HEK293 (cell line): ENCODE measurements around the gene WWOX.

Experiments
- CTCF ChIA-PET: fragments of 350-600 bp; formaldehyde crosslinking; extraction: SDS; loops from one replicate; lab custom pipeline; 2021; ENCODE audit warnings: antibody characterized with exemption; lab: Yijun Ruan, JAX
- POLR2A ChIA-PET: fragments of 300-600 bp; formaldehyde crosslinking; extraction: SDS; loops from one replicate; lab custom pipeline; 2020; ENCODE audit warnings: antibody characterized with exemption, inconsistent platforms; lab: Yijun Ruan, JAX
- H3K27ac ChIP-seq: fragments of 200-500 bp; sonication (Bioruptor generic); 2 replicates; pipeline ENCODE4 v1.5.1; 2014; ENCODE audit warnings: low read depth, low read length, control low read depth, inconsistent platforms; ENCODE audit errors: extremely low read depth
- H3K36me3 ChIP-seq, 2 experiments: fragments of 200-500 bp in 1 of 2; sonication (Bioruptor generic) in 1 of 2; 1 replicate in 1 of 2; 2 replicates in 1 of 2; pipeline ENCODE4 v1.5.1; 2014 to 2017; ENCODE audit warnings: inconsistent platforms in 2 of 2, low read length in 2 of 2; ENCODE audit not compliant: control insufficient read depth in 2 of 2, insufficient read depth in 1 of 2
- H3K4me1 ChIP-seq: fragments of 200-500 bp; sonication (Bioruptor generic); 2 replicates; pipeline ENCODE4 v1.5.1; 2014; ENCODE audit warnings: mild to moderate bottlenecking, low read length, inconsistent platforms; ENCODE audit not compliant: control insufficient read depth, insufficient read depth
- H3K4me3 ChIP-seq: 2 replicates; pipeline ENCODE4 v1.5.1; 2011; ENCODE audit warnings: low read depth, mild to moderate bottlenecking, control low read depth, low read length, moderate library complexity
- H3K9me3 ChIP-seq: fragments of 200-500 bp; sonication (Bioruptor generic); 2 replicates; pipeline ENCODE4 v1.5.1; 2014; ENCODE audit warnings: low read depth, low read length, inconsistent platforms; ENCODE audit not compliant: control insufficient read depth, insufficient read depth
- BCL11A ChIP-seq: fragments of 450-650 bp; formaldehyde crosslinking; IDR thresholded peaks from 2 replicates; pipeline ENCODE4 v1.5.1; 2016; ENCODE audit warnings: low read depth, missing biosample characterization, missing genetic modification characterization
- GLI2 ChIP-seq: fragments of 450-650 bp; formaldehyde crosslinking; IDR thresholded peaks from 2 replicates; pipeline ENCODE4; 2017; ENCODE audit warnings: missing biosample characterization, missing genetic modification characterization, low read depth, borderline replicate concordance
- GLIS1 ChIP-seq: fragments of 450-650 bp; formaldehyde crosslinking; IDR thresholded peaks from 2 replicates; pipeline ENCODE4 v1.5.1; 2016; ENCODE audit warnings: missing biosample characterization, missing genetic modification characterization
- OVOL3 ChIP-seq: fragments of 450-650 bp; formaldehyde crosslinking; IDR thresholded peaks from 2 replicates; pipeline ENCODE4 v1.5.1; 2016; ENCODE audit warnings: missing biosample characterization, missing genetic modification characterization
- RBAK ChIP-seq: fragments of 450-650 bp; formaldehyde crosslinking; IDR thresholded peaks from 2 replicates; pipeline ENCODE4 v1.5.1; 2016; ENCODE audit warnings: missing biosample characterization, missing genetic modification characterization
- REPIN1 ChIP-seq: fragments of 450-650 bp; formaldehyde crosslinking; IDR thresholded peaks from 2 replicates; pipeline ENCODE4 v1.5.1; 2017; ENCODE audit warnings: missing biosample characterization, missing genetic modification characterization, low read depth
- SALL2 ChIP-seq: fragments of 450-650 bp; formaldehyde crosslinking; IDR thresholded peaks from 2 replicates; pipeline ENCODE4 v1.5.0; 2017; ENCODE audit warnings: missing biosample characterization, mild to moderate bottlenecking, missing genetic modification characterization, borderline replicate concordance
- ZNF112 ChIP-seq: fragments of 450-650 bp; formaldehyde crosslinking; IDR thresholded peaks from 2 replicates; pipeline ENCODE4 v1.5.0; 2017; ENCODE audit warnings: missing biosample characterization, missing genetic modification characterization
- ZNF133 ChIP-seq: fragments of 450-650 bp; formaldehyde crosslinking; IDR thresholded peaks from 2 replicates; pipeline ENCODE4 v1.5.1; 2016; ENCODE audit warnings: missing biosample characterization, missing genetic modification characterization
- ZNF138 ChIP-seq: fragments of 450-650 bp; formaldehyde crosslinking; IDR thresholded peaks from 2 replicates; pipeline ENCODE4 v1.5.1; 2016; ENCODE audit warnings: missing biosample characterization, missing genetic modification characterization, borderline replicate concordance
- ZNF175 ChIP-seq: fragments of 450-650 bp; formaldehyde crosslinking; IDR thresholded peaks from 2 replicates; pipeline ENCODE4 v1.5.1; 2016; ENCODE audit warnings: missing biosample characterization, missing genetic modification characterization
- ZNF184 ChIP-seq: fragments of 450-650 bp; IDR thresholded peaks from 2 replicates; pipeline ENCODE4 v1.5.1; 2018; ENCODE audit warnings: missing biosample characterization, mild to moderate bottlenecking, missing genetic modification characterization
- ZNF223 ChIP-seq: fragments of 450-650 bp; formaldehyde crosslinking; IDR thresholded peaks from 2 replicates; pipeline ENCODE4 v1.5.1; 2016; ENCODE audit warnings: missing biosample characterization, missing genetic modification characterization
- ZNF274 ChIP-seq, 2 experiments: fragments of 200-500 bp in 1 of 2; fragments of 450-650 bp in 1 of 2; sonication (Bioruptor generic) in 1 of 2; formaldehyde crosslinking in 1 of 2; IDR thresholded peaks; 2 replicates each; pipeline versions ENCODE4 v1.5.1 to v1.6.1; 2014 to 2016; ENCODE audit warnings: borderline replicate concordance in 1 of 2, inconsistent platforms in 1 of 2, low read length in 1 of 2, missing biosample characterization in 1 of 2, missing genetic modification characterization in 1 of 2
- ZNF341 ChIP-seq: fragments of 450-650 bp; formaldehyde crosslinking; IDR thresholded peaks from 2 replicates; pipeline ENCODE4; 2016; ENCODE audit warnings: low read depth, missing biosample characterization, missing genetic modification characterization
- ZNF350 ChIP-seq: fragments of 450-650 bp; formaldehyde crosslinking; IDR thresholded peaks from 2 replicates; pipeline ENCODE4 v1.5.0; 2017; ENCODE audit warnings: missing biosample characterization, mild to moderate bottlenecking, missing genetic modification characterization
- ZNF37A ChIP-seq: fragments of 450-650 bp; IDR thresholded peaks from 2 replicates; pipeline ENCODE4 v1.5.1; 2018; ENCODE audit warnings: missing biosample characterization, missing genetic modification characterization
- ZNF391 ChIP-seq: fragments of 450-650 bp; formaldehyde crosslinking; IDR thresholded peaks from 2 replicates; pipeline ENCODE4 v1.5.1; 2016; ENCODE audit warnings: low read depth, missing biosample characterization, missing genetic modification characterization, borderline replicate concordance
- ZNF394 ChIP-seq: fragments of 450-650 bp; formaldehyde crosslinking; IDR thresholded peaks from 2 replicates; pipeline ENCODE4 v1.5.1; 2016; ENCODE audit warnings: missing biosample characterization, missing genetic modification characterization, mild to moderate bottlenecking, moderate library complexity, borderline replicate concordance
- ZNF423 ChIP-seq: fragments of 450-650 bp; formaldehyde crosslinking; IDR thresholded peaks from 2 replicates; pipeline ENCODE4 v1.5.1; 2016; ENCODE audit warnings: missing biosample characterization, missing genetic modification characterization
- ZNF48 ChIP-seq: fragments of 450-650 bp; formaldehyde crosslinking; IDR thresholded peaks from 2 replicates; pipeline ENCODE4 v1.5.1; 2016; ENCODE audit warnings: missing biosample characterization, missing genetic modification characterization
- ZNF521 ChIP-seq: fragments of 450-650 bp; formaldehyde crosslinking; IDR thresholded peaks from 2 replicates; pipeline ENCODE4 v1.5.1; 2017; ENCODE audit warnings: missing biosample characterization, mild to moderate bottlenecking, missing genetic modification characterization
- ZNF544 ChIP-seq: fragments of 450-650 bp; formaldehyde crosslinking; IDR thresholded peaks from 2 replicates; pipeline ENCODE4 v1.5.0; 2017; ENCODE audit warnings: missing biosample characterization, missing genetic modification characterization
- ZNF549 ChIP-seq: fragments of 450-650 bp; IDR thresholded peaks from 2 replicates; pipeline ENCODE4 v1.5.1; 2018; ENCODE audit warnings: missing biosample characterization, missing genetic modification characterization, mild to moderate bottlenecking, inconsistent platforms, moderate library complexity
- ZNF560 ChIP-seq: fragments of 450-650 bp; formaldehyde crosslinking; IDR thresholded peaks from 2 replicates; pipeline ENCODE4 v1.5.1; 2017; ENCODE audit warnings: missing biosample characterization, missing genetic modification characterization, borderline replicate concordance
- ZNF596 ChIP-seq: fragments of 450-650 bp; IDR thresholded peaks from 2 replicates; pipeline ENCODE4 v1.5.0; 2018; ENCODE audit warnings: missing biosample characterization, mild to moderate bottlenecking, missing genetic modification characterization, moderate library complexity
- ZNF658 ChIP-seq: fragments of 450-650 bp; formaldehyde crosslinking; IDR thresholded peaks from 2 replicates; pipeline ENCODE4; 2016; ENCODE audit warnings: missing biosample characterization, missing genetic modification characterization
- ZNF701 ChIP-seq: fragments of 450-650 bp; formaldehyde crosslinking; IDR thresholded peaks from 2 replicates; pipeline ENCODE4 v1.5.1; 2016; ENCODE audit warnings: missing biosample characterization, missing genetic modification characterization
- ZNF776 ChIP-seq: fragments of 450-650 bp; formaldehyde crosslinking; IDR thresholded peaks from 2 replicates; pipeline ENCODE4 v1.5.0; 2017; ENCODE audit warnings: missing biosample characterization, missing genetic modification characterization, borderline replicate concordance
- ZNF777 ChIP-seq: fragments of 450-650 bp; formaldehyde crosslinking; IDR thresholded peaks from 2 replicates; pipeline ENCODE4 v1.5.1; 2017; ENCODE audit warnings: missing biosample characterization, missing genetic modification characterization, borderline replicate concordance
- ZNF785 ChIP-seq: fragments of 450-650 bp; formaldehyde crosslinking; IDR thresholded peaks from 2 replicates; pipeline ENCODE4 v1.5.1; 2016; ENCODE audit warnings: missing biosample characterization, missing genetic modification characterization
- TF ChIP-seq, protein P1 (sequence below): fragments of 450-650 bp; formaldehyde crosslinking; conservative IDR thresholded peaks from 2 replicates; pipeline ENCODE4 v1.5.1; 2016; ENCODE audit warnings: low read depth, missing biosample characterization, missing genetic modification characterization
- TF ChIP-seq, protein P2 (sequence below): fragments of 450-650 bp; formaldehyde crosslinking; IDR thresholded peaks from 2 replicates; pipeline ENCODE4 v1.5.1; 2016; ENCODE audit warnings: missing biosample characterization, missing genetic modification characterization, borderline replicate concordance

The WWOX gene

DNA sequence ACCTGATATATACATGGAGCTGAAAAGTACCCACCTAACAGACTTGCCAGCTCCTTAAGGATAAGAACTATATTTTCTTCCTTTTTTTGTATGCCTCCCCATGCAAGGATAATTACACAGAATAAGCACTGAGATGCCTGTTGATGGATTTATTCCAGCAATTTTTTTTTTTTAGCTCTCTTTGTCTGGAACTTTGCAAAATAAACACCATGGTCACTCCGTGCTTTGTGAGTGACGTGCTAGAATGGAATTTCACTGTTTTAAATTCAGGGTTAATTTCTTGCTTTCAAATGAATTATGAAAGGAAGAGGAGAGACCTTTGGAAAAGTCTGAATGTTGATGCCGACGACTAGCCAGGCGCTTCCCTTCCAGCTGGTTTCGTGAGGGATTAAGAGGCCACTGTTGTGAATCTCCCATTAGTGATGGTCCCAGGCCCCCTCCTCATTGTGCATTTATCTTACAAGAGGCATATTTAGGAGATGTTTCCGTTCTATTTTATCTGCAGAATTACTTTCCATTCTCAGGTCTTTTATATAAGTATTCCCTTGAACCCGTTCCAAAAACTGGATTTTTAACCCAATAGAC is 529.1 kb downstream of the WWOX start (continued):
- TF ChIP-seq ZNF274 (IDR thresholded peaks at IDR 0.05; ENCODE audit: low read length), result no peak
- TF ChIP-seq ZNF274 (tag by site-specific recombination; IDR thresholded peaks at IDR 0.05; ENCODE audit: borderline replicate concordance), result no peak
- no peak for TF ChIP-seq ZNF549 (tag by site-specific recombination)
- no peak for TF ChIP-seq ZNF596 (tag by site-specific recombination)
- TF ChIP-seq ZNF138 (tag by site-specific recombination), result no peak
- TF ChIP-seq ZNF544 (tag by site-specific recombination), result no peak
- TF ChIP-seq, protein P1, sequence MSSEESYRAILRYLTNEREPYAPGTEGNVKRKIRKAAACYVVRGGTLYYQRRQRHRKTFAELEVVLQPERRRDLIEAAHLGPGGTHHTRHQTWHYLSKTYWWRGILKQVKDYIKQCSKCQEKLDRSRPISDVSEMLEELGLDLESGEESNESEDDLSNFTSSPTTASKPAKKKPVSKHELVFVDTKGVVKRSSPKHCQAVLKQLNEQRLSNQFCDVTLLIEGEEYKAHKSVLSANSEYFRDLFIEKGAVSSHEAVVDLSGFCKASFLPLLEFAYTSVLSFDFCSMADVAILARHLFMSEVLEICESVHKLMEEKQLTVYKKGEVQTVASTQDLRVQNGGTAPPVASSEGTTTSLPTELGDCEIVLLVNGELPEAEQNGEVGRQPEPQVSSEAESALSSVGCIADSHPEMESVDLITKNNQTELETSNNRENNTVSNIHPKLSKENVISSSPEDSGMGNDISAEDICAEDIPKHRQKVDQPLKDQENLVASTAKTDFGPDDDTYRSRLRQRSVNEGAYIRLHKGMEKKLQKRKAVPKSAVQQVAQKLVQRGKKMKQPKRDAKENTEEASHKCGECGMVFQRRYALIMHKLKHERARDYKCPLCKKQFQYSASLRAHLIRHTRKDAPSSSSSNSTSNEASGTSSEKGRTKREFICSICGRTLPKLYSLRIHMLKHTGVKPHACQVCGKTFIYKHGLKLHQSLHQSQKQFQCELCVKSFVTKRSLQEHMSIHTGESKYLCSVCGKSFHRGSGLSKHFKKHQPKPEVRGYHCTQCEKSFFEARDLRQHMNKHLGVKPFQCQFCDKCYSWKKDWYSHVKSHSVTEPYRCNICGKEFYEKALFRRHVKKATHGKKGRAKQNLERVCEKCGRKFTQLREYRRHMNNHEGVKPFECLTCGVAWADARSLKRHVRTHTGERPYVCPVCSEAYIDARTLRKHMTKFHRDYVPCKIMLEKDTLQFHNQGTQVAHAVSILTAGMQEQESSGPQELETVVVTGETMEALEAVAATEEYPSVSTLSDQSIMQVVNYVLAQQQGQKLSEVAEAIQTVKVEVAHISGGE (tag by site-specific recombination), result no peak
- TF ChIP-seq BCL11A (tag by site-specific recombination), result no peak
- no peak for TF ChIP-seq ZNF423 (tag by site-specific recombination)
- TF ChIP-seq ZNF350 (tag by site-specific recombination), result no peak
- TF ChIP-seq ZNF391, result no peak
- TF ChIP-seq ZNF394 (tag by site-specific recombination), result no peak
- TF ChIP-seq RBAK (tag by site-specific recombination), result no peak
- TF ChIP-seq OVOL3, result no peak
- no peak for TF ChIP-seq ZNF521 (tag by site-specific recombination)
- no peak for TF ChIP-seq ZNF560
- TF ChIP-seq ZNF48 (tag by site-specific recombination), result no peak
- TF ChIP-seq, all 188 proteins: peak for 0

DNA sequence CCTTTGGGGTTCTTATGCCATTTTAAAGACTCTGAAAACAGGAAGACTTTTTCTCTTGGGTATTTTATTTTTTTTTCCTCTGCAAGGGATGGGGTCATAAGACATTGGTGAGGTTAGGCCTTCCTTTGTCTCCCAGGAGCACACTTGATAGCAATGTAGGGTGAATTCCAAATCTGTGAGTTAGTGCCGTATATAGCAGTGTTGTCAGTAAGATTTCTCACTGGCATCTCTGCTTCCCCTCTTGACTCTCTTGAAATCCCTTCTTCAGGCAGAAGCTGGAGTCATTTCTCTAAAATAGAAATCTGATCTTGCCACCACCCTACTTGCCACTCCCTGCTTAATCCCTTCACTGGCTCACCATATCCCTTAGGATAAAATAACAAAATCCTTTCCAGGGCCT is 529.7 kb downstream of the WWOX start:
- POLR2A ChIA-PET, result no interaction called here
- no peak overlapping the region for H3K4me3 ChIP-seq
- CTCF ChIA-PET, result no interaction called here

DNA sequence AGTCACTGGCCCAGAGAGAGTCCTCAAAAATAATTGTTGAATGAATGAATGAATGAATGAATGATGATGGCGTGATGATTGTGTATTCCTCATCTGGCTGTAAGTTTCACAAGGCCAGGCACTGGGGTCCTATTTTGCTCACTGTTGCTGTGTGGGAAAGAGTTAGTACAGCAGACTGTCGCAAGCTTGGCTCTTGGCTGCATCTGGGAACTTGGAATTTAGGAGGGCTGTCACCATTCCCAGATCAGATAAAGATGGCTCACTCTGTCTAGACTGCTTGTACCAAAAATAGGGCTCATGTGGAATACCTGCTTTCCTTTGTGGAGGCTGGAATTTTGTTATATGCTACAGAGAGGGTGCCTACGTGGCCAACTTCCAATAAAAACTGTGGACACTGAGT is 530.6 kb downstream of the WWOX start:
- H3K4me3 ChIP-seq, result no peak overlapping the region
- CTCF ChIA-PET, result no interaction called here
- no peaks in the 10 kb centered on the region for H3K4me1 ChIP-seq
- H3K36me3 ChIP-seq, result no peaks in the 10 kb centered on the region
- no peak overlapping the region for H3K27ac ChIP-seq
- no peaks in the 10 kb centered on the region for H3K9me3 ChIP-seq
- POLR2A ChIA-PET, result no interaction called here
- TF ChIP-seq ZNF184 (tag by site-specific recombination) (no peak), ZNF785 (tag by site-specific recombination) (no peak), ZNF701 (tag by site-specific recombination) (no peak), ZNF223 (tag by site-specific recombination) (no peak), ZNF175 (tag by site-specific recombination) (no peak), ZNF776 (tag by site-specific recombination) (no peak), ZNF133 (tag by site-specific recombination) (no peak), ZNF777 (tag by site-specific recombination) (no peak), GLI2 (tag by site-specific recombination) (no peak), ZNF37A (tag by site-specific recombination) (no peak), ZNF658 (tag by site-specific recombination) (no peak)
- TF ChIP-seq, protein P2, sequence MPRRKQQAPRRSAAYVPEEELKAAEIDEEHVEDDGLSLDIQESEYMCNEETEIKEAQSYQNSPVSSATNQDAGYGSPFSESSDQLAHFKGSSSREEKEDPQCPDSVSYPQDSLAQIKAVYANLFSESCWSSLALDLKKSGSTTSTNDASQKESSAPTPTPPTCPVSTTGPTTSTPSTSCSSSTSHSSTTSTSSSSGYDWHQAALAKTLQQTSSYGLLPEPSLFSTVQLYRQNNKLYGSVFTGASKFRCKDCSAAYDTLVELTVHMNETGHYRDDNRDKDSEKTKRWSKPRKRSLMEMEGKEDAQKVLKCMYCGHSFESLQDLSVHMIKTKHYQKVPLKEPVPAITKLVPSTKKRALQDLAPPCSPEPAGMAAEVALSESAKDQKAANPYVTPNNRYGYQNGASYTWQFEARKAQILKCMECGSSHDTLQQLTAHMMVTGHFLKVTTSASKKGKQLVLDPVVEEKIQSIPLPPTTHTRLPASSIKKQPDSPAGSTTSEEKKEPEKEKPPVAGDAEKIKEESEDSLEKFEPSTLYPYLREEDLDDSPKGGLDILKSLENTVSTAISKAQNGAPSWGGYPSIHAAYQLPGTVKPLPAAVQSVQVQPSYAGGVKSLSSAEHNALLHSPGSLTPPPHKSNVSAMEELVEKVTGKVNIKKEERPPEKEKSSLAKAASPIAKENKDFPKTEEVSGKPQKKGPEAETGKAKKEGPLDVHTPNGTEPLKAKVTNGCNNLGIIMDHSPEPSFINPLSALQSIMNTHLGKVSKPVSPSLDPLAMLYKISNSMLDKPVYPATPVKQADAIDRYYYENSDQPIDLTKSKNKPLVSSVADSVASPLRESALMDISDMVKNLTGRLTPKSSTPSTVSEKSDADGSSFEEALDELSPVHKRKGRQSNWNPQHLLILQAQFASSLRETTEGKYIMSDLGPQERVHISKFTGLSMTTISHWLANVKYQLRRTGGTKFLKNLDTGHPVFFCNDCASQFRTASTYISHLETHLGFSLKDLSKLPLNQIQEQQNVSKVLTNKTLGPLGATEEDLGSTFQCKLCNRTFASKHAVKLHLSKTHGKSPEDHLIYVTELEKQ (tag by site-specific recombination), result no peak

More for the DNA sequence above, 529.7 kb downstream of the WWOX start:
- Histone ChIP-seq H3K4me1 (no peaks in the 10 kb centered on the region), H3K9me3 (no peaks in the 10 kb centered on the region), H3K27ac (no peak overlapping the region), H3K36me3 (no peaks in the 10 kb centered on the region)
- no peak for TF ChIP-seq ZNF112
- no peak for TF ChIP-seq REPIN1 (tag by site-specific recombination)
- TF ChIP-seq SALL2 (tag by site-specific recombination), result no peak
- TF ChIP-seq GLIS1, result no peak
- no peak for TF ChIP-seq ZNF341 (tag by site-specific recombination)
